Type B pancreatic cell (in vitro differentiated cells): ENCODE measurements around the gene MAN2B2. TPM values are rescaled to one million over a fixed set of nuclear protein-coding genes. Genes with fewer than 3 reads are reported as not detected.

ENCODE experiments used
- DNase-seq: peaks from one replicate; pipeline ENCODE4 v3.0.0; 2021; ENCODE audit warnings: mixed read lengths; ENCODE audit not compliant: unreplicated experiment; ENCODE audit errors: extremely low spot score
- H3K27ac Mint-ChIP-seq: 2 replicates; pipeline ENCODE4 v1.8.0; 2021; ENCODE audit warnings: mild to moderate bottlenecking, mixed read lengths
- H3K27me3 Mint-ChIP-seq: 2 replicates; pipeline ENCODE4 v1.8.0; 2021; ENCODE audit warnings: mixed read lengths
- H3K36me3 Mint-ChIP-seq: 2 replicates; pipeline ENCODE4 v1.8.0; 2021; ENCODE audit warnings: mixed read lengths
- H3K4me1 Mint-ChIP-seq: one replicate; pipeline ENCODE4 v1.8.0; 2021; ENCODE audit warnings: mixed read lengths; ENCODE audit not compliant: unreplicated experiment
- H3K4me3 Mint-ChIP-seq: 2 replicates; pipeline ENCODE4 v1.8.0; 2021; ENCODE audit warnings: mild to moderate bottlenecking, mixed read lengths
- H3K9me3 Mint-ChIP-seq: 2 replicates; pipeline ENCODE4 v1.8.0; 2021; ENCODE audit warnings: mixed read lengths
- CTCF ChIP-seq: fragments of 200-600 bp; sonication (generic); conservative IDR thresholded peaks from 2 replicates; pipeline ENCODE4 v1.5.0; 2021; ENCODE audit warnings: antibody characterized with exemption, mild to moderate bottlenecking
- total RNA-seq: library from RNA; stranded (reverse); gene quantifications from 2 replicates; pipeline ENCODE4 v1.2.1, GENCODE V29; 2021; ENCODE audit warnings: low replicate concordance

The MAN2B2 gene
- total RNA-seq, 1 donor from 2014 or later = 17.4 TPM

GRCh38 chr4:6527683-6528595, 47.0 kb upstream of the MAN2B2 start:
- TF ChIP-seq CTCF = no peak
- no peaks in the 10 kb centered on the region for H3K9me3 Mint-ChIP-seq
- H3K4me3 Mint-ChIP-seq = no peak overlapping the region
- DNase-seq = no peak
- H3K27me3 Mint-ChIP-seq = peaks cover 24% of the 10 kb centered on the region
- H3K4me1 Mint-ChIP-seq = no peaks in the 10 kb centered on the region
- H3K27ac Mint-ChIP-seq = no peak overlapping the region
- no peaks in the 10 kb centered on the region for H3K36me3 Mint-ChIP-seq

- TF ChIP-seq CTCF = no peak
- H3K4me3 Mint-ChIP-seq = no peak overlapping the region
- H3K27me3 Mint-ChIP-seq = peaks cover 29% of the 10 kb centered on the region
- no peaks in the 10 kb centered on the region for H3K36me3 Mint-ChIP-seq
- DNase-seq = no peak
- H3K27ac Mint-ChIP-seq = no peak overlapping the region
- H3K9me3 Mint-ChIP-seq = no peaks in the 10 kb centered on the region
- H3K4me1 Mint-ChIP-seq = no peaks in the 10 kb centered on the region
Observed at GRCh38 chr4:6529021-6529420, 46.0 kb upstream of the MAN2B2 start.

- Mint-ChIP-seq H3K27ac (no peak overlapping the region), H3K9me3 (no peaks in the 10 kb centered on the region), H3K36me3 (no peaks in the 10 kb centered on the region), H3K4me3 (no peak overlapping the region), H3K4me1 (no peaks in the 10 kb centered on the region), H3K27me3 (peaks cover 25% of the 10 kb centered on the region)
- DNase-seq = no peak
- no peak for TF ChIP-seq CTCF
Observed at GRCh38 chr4:6530301-6530700, 44.7 kb upstream of the MAN2B2 start.

- Mint-ChIP-seq H3K27ac (no peak overlapping the region), H3K36me3 (no peaks in the 10 kb centered on the region), H3K4me1 (no peaks in the 10 kb centered on the region), H3K27me3 (peaks cover 23% of the 10 kb centered on the region), H3K4me3 (no peak overlapping the region), H3K9me3 (no peaks in the 10 kb centered on the region)
- no peak for DNase-seq
- TF ChIP-seq CTCF = no peak
Observed at GRCh38 chr4:6530964-6531363, 44.0 kb upstream of the MAN2B2 start.

GRCh38 chr4:6532102-6532501, 42.9 kb upstream of the MAN2B2 start:
- H3K36me3 Mint-ChIP-seq = no peaks in the 10 kb centered on the region
- no peak for DNase-seq
- TF ChIP-seq CTCF = no peak
- no peaks in the 10 kb centered on the region for H3K9me3 Mint-ChIP-seq
- H3K27ac Mint-ChIP-seq = no peak overlapping the region
- H3K27me3 Mint-ChIP-seq = peaks cover 22% of the 10 kb centered on the region
- H3K4me1 Mint-ChIP-seq = no peaks in the 10 kb centered on the region
- no peak overlapping the region for H3K4me3 Mint-ChIP-seq
